Measurements from ENCODE around the gene SMIM21.

Gene SMIM21

GRCh38 chr18:75427603-75428002 is at the start of gene SMIM21:
Gene SMIM21 (minus strand): TSS chr18:75427703. CDS start chr18:75427563, 140 bp downstream.
- no peak for TF ChIP-seq RAD21 (IDR thresholded peaks at IDR 0.05; ENCODE audit: low read depth)

GRCh38 chr18:75475228-75475627 is 47.7 kb upstream of the SMIM21 start:
- TF ChIP-seq REST (IDR thresholded peaks at IDR 0.05; ENCODE audit: low read depth) (no peak), FOXM1 (IDR thresholded peaks at IDR 0.05; ENCODE audit: borderline replicate concordance, low read depth) (no peak), USF1 (IDR thresholded peaks at IDR 0.05) (no peak), EP300 (IDR thresholded peaks at IDR 0.05; ENCODE audit: borderline replicate concordance) (no peak), RAD21 (IDR thresholded peaks at IDR 0.05; ENCODE audit: low read depth) (no peak), YY1 (IDR thresholded peaks at IDR 0.05; ENCODE audit: low read depth) (no peak), ZBTB7A (IDR thresholded peaks at IDR 0.05; ENCODE audit: low read depth) (no peak), NFIC (IDR thresholded peaks at IDR 0.05) (no peak), TAF1 (IDR thresholded peaks at IDR 0.05; ENCODE audit: low read depth) (no peak), CREB1 (IDR thresholded peaks at IDR 0.05; ENCODE audit: low read depth) (no peak)

- TF ChIP-seq ZBTB7A (IDR thresholded peaks at IDR 0.05; ENCODE audit: low read depth), result no peak
Observed at GRCh38 chr18:75474332-75474731, 46.8 kb upstream of the SMIM21 start.

- TF ChIP-seq RAD21 (IDR thresholded peaks at IDR 0.05; ENCODE audit: low read depth), result no peak
- TF ChIP-seq NFIC (IDR thresholded peaks at IDR 0.05), result no peak
- TF ChIP-seq TCF12 (IDR thresholded peaks at IDR 0.05; ENCODE audit: low read depth), result no peak
- no peak for TF ChIP-seq TAF1 (IDR thresholded peaks at IDR 0.05; ENCODE audit: low read depth)
- TF ChIP-seq EP300 (IDR thresholded peaks at IDR 0.05; ENCODE audit: borderline replicate concordance), result no peak
- no peak for TF ChIP-seq ZBTB7A (IDR thresholded peaks at IDR 0.05; ENCODE audit: low read depth)
- no peak for TF ChIP-seq CEBPB (IDR thresholded peaks at IDR 0.05)
- no peak for TF ChIP-seq MAX (IDR thresholded peaks at IDR 0.05)
- no peak for TF ChIP-seq USF1 (IDR thresholded peaks at IDR 0.05)
- TF ChIP-seq EGR1 (IDR thresholded peaks at IDR 0.05), result no peak
Observed at GRCh38 chr18:75473316-75473715, 45.8 kb upstream of the SMIM21 start.

- TF ChIP-seq EP300 (IDR thresholded peaks at IDR 0.05; ENCODE audit: borderline replicate concordance) (no peak), TCF12 (IDR thresholded peaks at IDR 0.05; ENCODE audit: low read depth) (no peak), ZBTB7A (IDR thresholded peaks at IDR 0.05; ENCODE audit: low read depth) (no peak), EGR1 (IDR thresholded peaks at IDR 0.05) (no peak), FOXM1 (IDR thresholded peaks at IDR 0.05; ENCODE audit: borderline replicate concordance, low read depth) (no peak), YY1 (IDR thresholded peaks at IDR 0.05; ENCODE audit: low read depth) (no peak), REST (IDR thresholded peaks at IDR 0.05; ENCODE audit: low read depth) (no peak), MAX (IDR thresholded peaks at IDR 0.05) (no peak), CEBPB (IDR thresholded peaks at IDR 0.05) (no peak), USF1 (IDR thresholded peaks at IDR 0.05) (no peak), TAF1 (IDR thresholded peaks at IDR 0.05; ENCODE audit: low read depth) (no peak), TEAD4 (IDR thresholded peaks at IDR 0.05) (no peak), CREB1 (IDR thresholded peaks at IDR 0.05; ENCODE audit: low read depth) (no peak), RAD21 (IDR thresholded peaks at IDR 0.05; ENCODE audit: low read depth) (no peak), NFIC (IDR thresholded peaks at IDR 0.05) (no peak)
Observed at GRCh38 chr18:75472906-75473305, 45.4 kb upstream of the SMIM21 start.

GRCh38 chr18:75472396-75472795 is 44.9 kb upstream of the SMIM21 start:
- no peak for TF ChIP-seq RAD21 (IDR thresholded peaks at IDR 0.05; ENCODE audit: low read depth)
- no peak for TF ChIP-seq NFIC (IDR thresholded peaks at IDR 0.05)
- no peak for TF ChIP-seq CEBPB (IDR thresholded peaks at IDR 0.05)
- TF ChIP-seq YY1 (IDR thresholded peaks at IDR 0.05; ENCODE audit: low read depth), result no peak
- TF ChIP-seq MAX (IDR thresholded peaks at IDR 0.05), result no peak
- TF ChIP-seq TCF12 (IDR thresholded peaks at IDR 0.05; ENCODE audit: low read depth), result no peak
- TF ChIP-seq USF1 (IDR thresholded peaks at IDR 0.05), result no peak
- no peak for TF ChIP-seq ZBTB7A (IDR thresholded peaks at IDR 0.05; ENCODE audit: low read depth)
- TF ChIP-seq EGR1 (IDR thresholded peaks at IDR 0.05), result no peak
- no peak for TF ChIP-seq TAF1 (IDR thresholded peaks at IDR 0.05; ENCODE audit: low read depth)
- no peak for TF ChIP-seq EP300 (IDR thresholded peaks at IDR 0.05; ENCODE audit: borderline replicate concordance)
